Measurements from ENCODE around the gene BLOC1S1.

BLOC1S1 gene

DNA sequence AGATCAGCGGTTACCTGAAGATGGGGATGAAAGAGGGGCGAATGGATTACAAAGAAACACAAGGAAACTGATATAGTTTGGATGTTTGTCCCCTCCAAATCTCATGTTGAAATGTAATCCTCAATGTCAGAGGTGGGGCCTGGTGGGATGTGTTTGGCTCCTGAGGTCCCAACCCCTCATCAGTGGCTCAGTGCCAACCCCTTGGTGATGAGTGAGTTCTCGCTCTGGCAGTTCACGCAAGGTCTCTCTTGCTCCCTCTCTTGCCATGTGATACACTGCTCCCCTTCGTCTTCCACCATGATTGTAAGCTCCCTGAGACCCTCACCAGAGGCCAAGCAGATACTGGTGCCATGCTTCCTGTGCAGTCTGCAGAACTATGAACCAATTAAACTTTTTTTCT lies 36.2 kb upstream of the BLOC1S1 start:
- no peak for DNase-seq (ENCODE audit: low spot score)
- TF ChIP-seq, protein P1, sequence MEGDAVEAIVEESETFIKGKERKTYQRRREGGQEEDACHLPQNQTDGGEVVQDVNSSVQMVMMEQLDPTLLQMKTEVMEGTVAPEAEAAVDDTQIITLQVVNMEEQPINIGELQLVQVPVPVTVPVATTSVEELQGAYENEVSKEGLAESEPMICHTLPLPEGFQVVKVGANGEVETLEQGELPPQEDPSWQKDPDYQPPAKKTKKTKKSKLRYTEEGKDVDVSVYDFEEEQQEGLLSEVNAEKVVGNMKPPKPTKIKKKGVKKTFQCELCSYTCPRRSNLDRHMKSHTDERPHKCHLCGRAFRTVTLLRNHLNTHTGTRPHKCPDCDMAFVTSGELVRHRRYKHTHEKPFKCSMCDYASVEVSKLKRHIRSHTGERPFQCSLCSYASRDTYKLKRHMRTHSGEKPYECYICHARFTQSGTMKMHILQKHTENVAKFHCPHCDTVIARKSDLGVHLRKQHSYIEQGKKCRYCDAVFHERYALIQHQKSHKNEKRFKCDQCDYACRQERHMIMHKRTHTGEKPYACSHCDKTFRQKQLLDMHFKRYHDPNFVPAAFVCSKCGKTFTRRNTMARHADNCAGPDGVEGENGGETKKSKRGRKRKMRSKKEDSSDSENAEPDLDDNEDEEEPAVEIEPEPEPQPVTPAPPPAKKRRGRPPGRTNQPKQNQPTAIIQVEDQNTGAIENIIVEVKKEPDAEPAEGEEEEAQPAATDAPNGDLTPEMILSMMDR (IDR thresholded peaks at IDR 0.05; ENCODE audit: extremely low read depth, missing control alignments): no peak

DNA sequence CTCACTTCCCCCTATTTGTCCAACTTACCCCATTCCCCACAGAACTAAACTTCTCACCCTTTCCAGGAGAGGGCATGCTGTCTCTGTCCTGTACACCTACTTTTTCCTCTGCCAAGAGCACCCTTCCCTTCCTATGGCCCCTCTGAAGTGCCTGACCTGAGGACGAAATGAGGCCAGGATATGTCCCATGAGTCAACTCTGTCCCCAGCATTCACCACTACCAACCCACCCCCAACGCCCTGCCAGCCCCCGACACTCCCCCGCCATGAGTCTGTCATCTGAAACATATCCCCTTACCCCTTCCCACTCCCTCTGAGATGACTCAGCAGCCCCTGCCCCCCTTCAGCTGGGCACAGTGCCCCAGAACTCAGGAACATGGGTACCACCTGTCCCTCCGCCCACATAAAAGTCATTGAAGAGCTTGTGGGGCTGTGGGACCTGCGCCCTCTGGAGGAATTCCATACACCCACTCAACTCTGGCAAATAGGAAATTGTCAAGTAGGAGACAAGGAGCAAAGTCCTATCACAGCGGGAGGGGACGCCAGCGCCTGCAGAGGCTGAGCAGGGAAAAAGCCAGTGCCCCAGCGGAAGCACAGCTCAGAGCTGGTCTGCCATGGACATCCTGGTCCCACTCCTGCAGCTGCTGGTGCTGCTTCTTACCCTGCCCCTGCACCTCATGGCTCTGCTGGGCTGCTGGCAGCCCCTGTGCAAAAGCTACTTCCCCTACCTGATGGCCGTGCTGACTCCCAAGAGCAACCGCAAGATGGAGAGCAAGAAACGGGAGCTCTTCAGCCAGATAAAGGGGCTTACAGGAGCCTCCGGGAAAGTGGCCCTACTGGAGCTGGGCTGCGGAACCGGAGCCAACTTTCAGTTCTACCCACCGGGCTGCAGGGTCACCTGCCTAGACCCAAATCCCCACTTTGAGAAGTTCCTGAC lies 34.4 kb upstream of the BLOC1S1 start:
- TF ChIP-seq, protein P1 (IDR thresholded peaks at IDR 0.05; ENCODE audit: extremely low read depth, missing control alignments): no peak
- no peak for DNase-seq (ENCODE audit: low spot score)

DNA sequence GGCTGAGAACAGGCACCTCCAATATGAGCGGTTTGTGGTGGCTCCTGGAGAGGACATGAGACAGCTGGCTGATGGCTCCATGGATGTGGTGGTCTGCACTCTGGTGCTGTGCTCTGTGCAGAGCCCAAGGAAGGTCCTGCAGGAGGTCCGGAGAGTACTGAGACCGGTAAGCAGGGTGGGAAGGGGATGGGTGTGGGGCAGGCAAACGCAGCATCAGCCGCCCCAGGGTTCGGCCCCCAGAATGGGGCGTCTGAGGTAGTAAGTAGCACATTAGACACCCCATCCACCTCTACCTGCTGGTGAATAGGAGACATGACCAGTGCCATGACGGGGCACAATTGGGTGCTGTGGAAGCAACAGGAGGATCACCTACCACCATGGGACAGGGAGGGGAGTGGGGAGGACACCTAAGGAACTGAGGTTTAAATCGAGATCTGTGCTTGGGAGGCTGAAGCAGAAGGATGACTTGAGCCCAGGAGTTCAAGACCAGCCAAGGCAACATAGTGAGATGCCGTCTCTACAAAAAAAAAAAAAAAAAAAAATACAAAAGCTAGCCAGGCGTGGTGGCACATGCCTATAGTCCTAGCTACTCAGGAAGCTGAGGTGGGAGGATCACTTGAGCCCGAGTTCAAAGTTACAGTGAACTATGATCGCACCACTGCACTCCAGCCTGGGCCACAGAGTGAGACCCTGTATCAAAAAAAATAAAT lies 33.6 kb upstream of the BLOC1S1 start:
- no peak for DNase-seq (ENCODE audit: low spot score)
- TF ChIP-seq, protein P1 (IDR thresholded peaks at IDR 0.05; ENCODE audit: extremely low read depth, missing control alignments): no peak

DNA sequence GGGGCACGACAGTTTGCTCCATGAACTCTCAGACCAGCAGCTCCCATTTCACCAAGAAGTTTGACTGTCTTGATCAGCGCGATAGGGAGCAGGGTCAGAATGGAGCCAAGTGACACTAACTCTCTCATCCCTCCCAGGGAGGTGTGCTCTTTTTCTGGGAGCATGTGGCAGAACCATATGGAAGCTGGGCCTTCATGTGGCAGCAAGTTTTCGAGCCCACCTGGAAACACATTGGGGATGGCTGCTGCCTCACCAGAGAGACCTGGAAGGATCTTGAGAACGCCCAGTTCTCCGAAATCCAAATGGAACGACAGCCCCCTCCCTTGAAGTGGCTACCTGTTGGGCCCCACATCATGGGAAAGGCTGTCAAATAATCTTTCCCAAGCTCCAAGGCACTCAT lies 32.2 kb upstream of the BLOC1S1 start:
- TF ChIP-seq, protein P1 (IDR thresholded peaks at IDR 0.05; ENCODE audit: extremely low read depth, missing control alignments): no peak
- DNase-seq (ENCODE audit: low spot score): no peak

DNA sequence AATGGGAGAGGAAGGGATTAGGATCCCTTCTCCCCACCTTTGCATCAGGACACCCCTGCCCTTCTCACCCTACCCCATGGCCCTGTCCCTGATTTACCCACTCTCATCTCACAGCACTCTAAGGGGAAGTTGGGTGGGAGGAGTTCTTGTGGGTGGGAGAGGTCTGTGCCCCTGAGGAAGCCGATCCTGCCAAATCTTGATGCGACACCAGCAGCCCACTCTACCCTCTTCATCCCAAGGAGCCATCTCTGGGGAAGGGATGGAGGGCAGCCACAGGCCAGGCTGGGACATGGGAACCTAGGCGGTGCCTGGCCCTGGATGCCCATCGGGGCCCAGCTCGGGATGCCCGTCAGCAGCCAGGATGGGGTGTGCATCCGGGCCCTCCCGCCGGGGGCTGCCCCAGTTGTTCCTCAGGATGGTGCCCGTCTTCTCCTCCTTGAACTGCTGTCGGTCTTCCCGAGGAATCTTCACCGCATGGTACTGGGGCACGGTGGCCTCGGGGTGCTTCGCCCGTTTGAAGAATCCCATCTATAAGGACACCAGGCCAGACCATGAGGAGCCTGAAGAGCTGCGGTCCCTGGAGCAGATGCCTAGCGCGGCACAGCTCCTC lies 31.0 kb upstream of the BLOC1S1 start:
- TF ChIP-seq, protein P1 (IDR thresholded peaks at IDR 0.05; ENCODE audit: extremely low read depth, missing control alignments): no peak
- DNase-seq (ENCODE audit: low spot score): no peak

DNA sequence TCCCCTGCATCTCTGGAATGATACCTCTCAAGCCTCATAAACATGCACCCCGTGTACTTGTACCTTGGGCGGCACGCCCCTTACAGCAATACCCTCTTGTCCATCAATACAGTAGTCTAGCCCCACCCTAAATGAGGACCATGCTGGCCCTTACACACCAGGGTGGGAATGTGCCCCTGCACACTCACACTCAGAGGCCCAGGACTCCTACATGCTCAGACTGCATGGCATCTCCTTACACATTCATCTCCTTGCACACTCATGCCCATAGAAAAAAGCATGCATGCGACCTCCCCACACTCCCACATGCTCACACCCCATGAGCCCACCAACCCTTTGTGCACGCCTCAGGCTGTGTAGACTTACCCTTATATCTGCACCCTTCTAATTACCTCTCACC lies 30.2 kb upstream of the BLOC1S1 start:
- DNase-seq (ENCODE audit: low spot score): no peak
- TF ChIP-seq, protein P1 (IDR thresholded peaks at IDR 0.05; ENCODE audit: extremely low read depth, missing control alignments): no peak
